ENCODE results near the gene CLCN2.

Gene CLCN2

GRCh38 chr3:184325269-184325668 lies 36.1 kb downstream of the CLCN2 start:
- DNase-seq (ENCODE audit: low spot score) = no peak

GRCh38 chr3:184323696-184324095 lies 37.7 kb downstream of the CLCN2 start:
- no peak for DNase-seq (ENCODE audit: low spot score)

GRCh38 chr3:184322731-184323487 lies 38.5 kb downstream of the CLCN2 start:
- no peak for DNase-seq (ENCODE audit: low spot score)

- no peak for DNase-seq (ENCODE audit: low spot score)
These were observed 39.7 kb downstream of the CLCN2 start for GRCh38 chr3:184321666-184322065.

GRCh38 chr3:184320104-184320445 lies 41.3 kb downstream of the CLCN2 start:
- DNase-seq (ENCODE audit: low spot score) = peak; percentile 51

- no peak for DNase-seq (ENCODE audit: low spot score)
These were observed 44.2 kb downstream of the CLCN2 start for GRCh38 chr3:184317201-184317600.

- DNase-seq (ENCODE audit: low spot score) = no peak
These were observed 44.6 kb downstream of the CLCN2 start for GRCh38 chr3:184316792-184317191.

- DNase-seq (ENCODE audit: low spot score) = no peak
These were observed 45.3 kb downstream of the CLCN2 start for GRCh38 chr3:184315871-184316661.

GRCh38 chr3:184315543-184315867 lies 45.9 kb downstream of the CLCN2 start:
- no peak for DNase-seq (ENCODE audit: low spot score)

GRCh38 chr3:184314700-184315542 lies 46.5 kb downstream of the CLCN2 start:
- peak; percentile 58 for DNase-seq (ENCODE audit: low spot score)

- DNase-seq (ENCODE audit: low spot score) = peak; percentile 92
These were observed 47.1 kb downstream of the CLCN2 start, which contains the start of gene EIF4G1 for GRCh38 chr3:184314363-184314699. Gene EIF4G1, plus strand, starts transcription at chr3:184314606. Its CDS starts 1,191 bp downstream, at chr3:184315797.

GRCh38 chr3:184311633-184312032 lies 49.8 kb downstream of the CLCN2 start:
- DNase-seq (ENCODE audit: low spot score) = no peak

GRCh38 chr3:184308744-184309143 lies 52.7 kb downstream of the CLCN2 start:
- no peak for DNase-seq (ENCODE audit: low spot score)

GRCh38 chr3:184307915-184308314 lies 53.5 kb downstream of the CLCN2 start:
- no peak for DNase-seq (ENCODE audit: low spot score)

- no peak for DNase-seq (ENCODE audit: low spot score)
These were observed 54.9 kb downstream of the CLCN2 start for GRCh38 chr3:184306341-184306972.

- no peak for DNase-seq (ENCODE audit: low spot score)
These were observed 55.8 kb downstream of the CLCN2 start for GRCh38 chr3:184305577-184305976.

GRCh38 chr3:184300378-184300720 lies 61.1 kb downstream of the CLCN2 start:
- DNase-seq (ENCODE audit: low spot score) = no peak

GRCh38 chr3:184299488-184300377 lies 61.7 kb downstream of the CLCN2 start:
- DNase-seq (ENCODE audit: low spot score) = no peak

- peak; percentile 98 for DNase-seq (ENCODE audit: low spot score)
These were observed 62.5 kb downstream of the CLCN2 start, which contains the start of gene PSMD2 for GRCh38 chr3:184298759-184299487. Gene PSMD2, plus strand, starts transcription at chr3:184299241. Its CDS starts 26 bp downstream, at chr3:184299267.

- DNase-seq (ENCODE audit: low spot score) = no peak
These were observed 64.8 kb downstream of the CLCN2 start for GRCh38 chr3:184296616-184297015.

Measured in CD4-positive, alpha-beta T cell treated with Interleukin-2 at 100 ng/mL for 4 hours (primary cell).